Measurements from ENCODE around the gene PIM2.

Gene PIM2

DNA sequence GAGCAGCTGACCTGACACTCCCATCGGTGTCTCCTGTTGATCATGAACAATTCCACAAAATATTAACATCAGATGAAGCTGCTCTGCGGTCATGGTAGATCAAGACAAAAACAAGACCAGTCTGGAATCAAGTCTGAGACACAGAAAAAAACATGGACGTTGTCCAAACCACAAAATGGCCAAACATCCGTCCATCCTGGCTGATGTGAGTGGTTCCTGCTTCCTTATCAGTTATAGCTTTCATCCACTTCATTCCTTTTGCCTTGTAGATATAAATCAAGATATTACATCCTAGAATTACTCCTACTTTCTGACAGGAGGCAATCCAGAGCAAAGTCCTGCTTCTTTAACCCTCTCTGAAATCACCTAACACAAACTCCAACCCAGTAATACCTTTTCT lies 54.6 kb downstream of the PIM2 start:
- DNase-seq (ENCODE audit: low spot score) = peak; percentile 11
